SU-DHL-6 (cell line): Measurements from ENCODE around the gene PREX1.

Source experiments
- H2AFZ ChIP-seq: fragments of 200-600 bp; sonication (generic); 2 replicates; pipeline ENCODE4 v1.6.1; 2014; ENCODE audit warnings: low read depth, mild to moderate bottlenecking, moderate library complexity, mixed read lengths, antibody characterized with exemption, low read length; ENCODE audit not compliant: severe bottlenecking
- H3F3A ChIP-seq: fragments of 200-600 bp; shearing (Covaris generic); 2 replicates; pipeline ENCODE4 v1.6.0; 2016; ENCODE audit warnings: antibody characterized with exemption, mild to moderate bottlenecking; ENCODE audit not compliant: insufficient read depth
- H3K27ac ChIP-seq: fragments of 200-600 bp; sonication (generic); 2 replicates; pipeline ENCODE4 v1.5.1; 2016; ENCODE audit warnings: low read depth, mild to moderate bottlenecking, low read length, moderate library complexity, mixed read lengths
- H3K27me3 ChIP-seq: fragments of 200-600 bp; sonication (generic), shearing (Covaris generic); 2 replicates; pipeline ENCODE4 v1.6.0; 2014; ENCODE audit warnings: mild to moderate bottlenecking, low read length
- H3K36me3 ChIP-seq: fragments of 200-600 bp; sonication (generic); 2 replicates; pipeline ENCODE4 v1.6.1; 2014; ENCODE audit warnings: mild to moderate bottlenecking, low read length, mixed read lengths
- H3K4me2 ChIP-seq: fragments of 300-600, 200-600 bp; shearing (Covaris generic), sonication (generic); 2 replicates; pipeline ENCODE4 v1.6.0; 2014; ENCODE audit warnings: low read length, low read depth, mild to moderate bottlenecking; ENCODE audit not compliant: poor library complexity, severe bottlenecking
- H3K4me3 ChIP-seq: fragments of 200-600 bp; sonication (generic); 2 replicates; pipeline ENCODE4 v1.5.1; 2014; ENCODE audit warnings: antibody characterized with exemption, low read length, mild to moderate bottlenecking, mixed read lengths; ENCODE audit not compliant: insufficient read depth, poor library complexity, severe bottlenecking
- H3K79me2 ChIP-seq: fragments of 200-600 bp; sonication (generic); 2 replicates; pipeline ENCODE4 v1.6.1; 2014; ENCODE audit warnings: mild to moderate bottlenecking, low read length, moderate library complexity; ENCODE audit not compliant: insufficient read depth
- H3K9ac ChIP-seq: fragments of 200-600 bp; sonication (generic); 2 replicates; pipeline ENCODE4 v1.7.0; 2014; ENCODE audit warnings: mild to moderate bottlenecking, low read length
- H3K9me2 ChIP-seq: fragments of 200-600 bp; sonication (generic); replicated peaks from 2 replicates; pipeline ENCODE4 v1.6.1; 2014; ENCODE audit warnings: low read length; ENCODE audit not compliant: insufficient read depth
- H3K9me3 ChIP-seq: fragments of 200-600 bp; sonication (generic); 2 replicates; pipeline ENCODE4 v1.6.1; 2014; ENCODE audit warnings: low read length, mixed read lengths; ENCODE audit not compliant: insufficient read depth
- H4K20me1 ChIP-seq: fragments of 200-600 bp; sonication (generic); 2 replicates; pipeline ENCODE4 v1.6.1; 2014; ENCODE audit warnings: low read depth, mild to moderate bottlenecking, antibody characterized with exemption, low read length, moderate library complexity, mixed read lengths
- CTCF ChIP-seq: fragments of 200-600 bp; sonication (generic); IDR thresholded peaks from one replicate; pipeline ENCODE4 v1.5.1; 2017; ENCODE audit warnings: antibody characterized with exemption, mild to moderate bottlenecking, low read length, moderate library complexity; ENCODE audit not compliant: insufficient read depth, poor library complexity, severe bottlenecking
- EZH2phosphoT487 ChIP-seq: fragments of 200-600 bp; sonication (generic), shearing (Covaris generic); conservative IDR thresholded peaks from 2 replicates; pipeline ENCODE4 v1.6.1; 2018; ENCODE audit warnings: mild to moderate bottlenecking, antibody characterized with exemption, low read length, moderate library complexity, mixed read lengths

Gene PREX1

GRCh38 chr20:48795732-48796131, 32.1 kb downstream of the PREX1 start:
- H3K79me2 ChIP-seq, result no peaks in the 10 kb centered on the region
- H3F3A ChIP-seq, result no peaks in the 10 kb centered on the region
- no peaks in the 10 kb centered on the region for H4K20me1 ChIP-seq
- no peaks in the 10 kb centered on the region for H3K27me3 ChIP-seq
- no peak for TF ChIP-seq EZH2phosphoT487
- H3K4me2 ChIP-seq, result no peak overlapping the region
- H3K9me3 ChIP-seq, result no peaks in the 10 kb centered on the region
- no peak overlapping the region for H3K9ac ChIP-seq
- no peaks in the 10 kb centered on the region for H3K36me3 ChIP-seq
- no peaks in the 10 kb centered on the region for H3K9me2 ChIP-seq
- no peak overlapping the region for H3K4me3 ChIP-seq
- H3K27ac ChIP-seq, result no peak overlapping the region
- H2AFZ ChIP-seq, result no peak overlapping the region

DNA sequence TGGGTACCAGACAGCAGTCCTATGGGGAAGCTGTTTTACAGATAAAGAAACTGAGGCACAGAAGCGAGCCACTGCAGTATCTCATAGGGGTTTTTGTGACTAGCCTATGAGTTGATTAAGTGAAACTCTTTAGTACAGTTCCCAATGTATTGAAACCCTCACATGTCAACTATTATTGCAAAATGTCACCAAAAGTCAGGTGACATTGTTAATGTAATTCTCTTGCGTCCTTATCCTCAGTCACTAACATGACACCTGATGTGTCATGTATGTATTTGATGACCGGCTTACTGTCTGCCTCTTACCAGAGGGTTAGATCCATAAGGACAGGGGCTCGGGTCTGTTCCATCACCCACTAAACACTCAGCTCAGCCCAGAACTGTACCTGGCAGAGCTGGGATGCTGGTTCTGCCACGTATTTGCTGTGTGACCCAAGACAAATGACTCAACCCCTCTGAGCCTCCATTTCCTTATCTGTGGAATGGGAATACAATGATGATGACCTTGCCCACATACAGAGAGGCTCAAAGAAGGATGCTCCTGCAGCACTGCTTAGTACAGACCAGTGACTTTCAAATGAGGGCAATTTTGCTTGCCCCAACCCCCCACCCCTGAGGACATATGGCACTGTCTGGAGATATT, 32.9 kb downstream of the PREX1 start:
- H3K79me2 ChIP-seq, result no peaks in the 10 kb centered on the region
- no peaks in the 10 kb centered on the region for H3F3A ChIP-seq
- no peaks in the 10 kb centered on the region for H3K27me3 ChIP-seq
- H3K4me2 ChIP-seq, result no peak overlapping the region
- no peaks in the 10 kb centered on the region for H3K9me3 ChIP-seq
- H3K9me2 ChIP-seq, result no peaks in the 10 kb centered on the region
- H3K36me3 ChIP-seq, result no peaks in the 10 kb centered on the region
- TF ChIP-seq EZH2phosphoT487 (no peak), CTCF (no peak)
- no peak overlapping the region for H3K9ac ChIP-seq
- H4K20me1 ChIP-seq, result no peaks in the 10 kb centered on the region
- H2AFZ ChIP-seq, result no peak overlapping the region
- H3K4me3 ChIP-seq, result no peak overlapping the region
- no peak overlapping the region for H3K27ac ChIP-seq

- no peak for TF ChIP-seq CTCF
- TF ChIP-seq EZH2phosphoT487, result no peak
- no peak overlapping the region for H3K27ac ChIP-seq
Observed at GRCh38 chr20:48794360-48794759, 33.4 kb downstream of the PREX1 start.

DNA sequence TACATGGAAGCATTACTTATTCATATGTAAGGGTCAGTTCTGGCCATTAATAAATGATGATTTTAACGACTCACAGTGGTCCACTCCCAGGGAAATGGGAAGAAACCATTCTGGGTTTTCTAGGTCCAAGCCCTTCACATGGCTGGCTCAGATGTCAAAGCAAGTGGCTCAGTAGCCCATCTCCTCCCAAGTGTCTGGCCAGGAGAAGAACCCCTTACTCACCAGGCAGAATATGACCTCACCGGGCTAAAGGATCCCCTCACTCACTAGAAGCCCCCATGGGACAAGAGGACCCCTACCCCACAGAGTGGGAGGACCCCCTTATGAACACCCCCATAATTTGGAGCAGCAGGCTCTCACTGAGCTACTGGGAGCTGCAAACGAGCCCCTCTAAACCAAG, 34.0 kb downstream of the PREX1 start:
- Histone ChIP-seq H3K27me3 (no peaks in the 10 kb centered on the region), H2AFZ (no peak overlapping the region), H4K20me1 (no peaks in the 10 kb centered on the region), H3K36me3 (no peaks in the 10 kb centered on the region), H3K9me2 (no peaks in the 10 kb centered on the region), H3K27ac (no peak overlapping the region), H3K9ac (no peak overlapping the region), H3F3A (no peaks in the 10 kb centered on the region), H3K4me2 (no peak overlapping the region), H3K4me3 (no peak overlapping the region), H3K79me2 (no peaks in the 10 kb centered on the region), H3K9me3 (no peaks in the 10 kb centered on the region)
- TF ChIP-seq CTCF (no peak), EZH2phosphoT487 (no peak)

More at GRCh38 chr20:48794360-48794759, 33.4 kb downstream of the PREX1 start:
- Histone ChIP-seq H3K9me2 (no peaks in the 10 kb centered on the region), H3K4me3 (no peak overlapping the region), H3K9ac (no peak overlapping the region), H3F3A (no peaks in the 10 kb centered on the region), H3K79me2 (no peaks in the 10 kb centered on the region), H3K4me2 (no peak overlapping the region), H3K36me3 (no peaks in the 10 kb centered on the region), H2AFZ (no peak overlapping the region), H4K20me1 (no peaks in the 10 kb centered on the region), H3K9me3 (no peaks in the 10 kb centered on the region), H3K27me3 (no peaks in the 10 kb centered on the region)
